Aortic smooth muscle cell (primary cell): ENCODE results near the gene ACP2. TPM values are rescaled to one million over a fixed set of nuclear protein-coding genes. Genes with fewer than 3 reads are reported as not detected.

Source experiments
- total RNA-seq: library from RNA; depleted of rRNA; stranded (reverse); fragments of >200 nt; gene quantifications from 2 replicates; pipeline ENCODE4 v1.2.3, GENCODE V29; 2014

ACP2 gene, protein sequence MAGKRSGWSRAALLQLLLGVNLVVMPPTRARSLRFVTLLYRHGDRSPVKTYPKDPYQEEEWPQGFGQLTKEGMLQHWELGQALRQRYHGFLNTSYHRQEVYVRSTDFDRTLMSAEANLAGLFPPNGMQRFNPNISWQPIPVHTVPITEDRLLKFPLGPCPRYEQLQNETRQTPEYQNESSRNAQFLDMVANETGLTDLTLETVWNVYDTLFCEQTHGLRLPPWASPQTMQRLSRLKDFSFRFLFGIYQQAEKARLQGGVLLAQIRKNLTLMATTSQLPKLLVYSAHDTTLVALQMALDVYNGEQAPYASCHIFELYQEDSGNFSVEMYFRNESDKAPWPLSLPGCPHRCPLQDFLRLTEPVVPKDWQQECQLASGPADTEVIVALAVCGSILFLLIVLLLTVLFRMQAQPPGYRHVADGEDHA
- 22.9 and 23.3 TPM in 2 replicates for total RNA-seq

DNA sequence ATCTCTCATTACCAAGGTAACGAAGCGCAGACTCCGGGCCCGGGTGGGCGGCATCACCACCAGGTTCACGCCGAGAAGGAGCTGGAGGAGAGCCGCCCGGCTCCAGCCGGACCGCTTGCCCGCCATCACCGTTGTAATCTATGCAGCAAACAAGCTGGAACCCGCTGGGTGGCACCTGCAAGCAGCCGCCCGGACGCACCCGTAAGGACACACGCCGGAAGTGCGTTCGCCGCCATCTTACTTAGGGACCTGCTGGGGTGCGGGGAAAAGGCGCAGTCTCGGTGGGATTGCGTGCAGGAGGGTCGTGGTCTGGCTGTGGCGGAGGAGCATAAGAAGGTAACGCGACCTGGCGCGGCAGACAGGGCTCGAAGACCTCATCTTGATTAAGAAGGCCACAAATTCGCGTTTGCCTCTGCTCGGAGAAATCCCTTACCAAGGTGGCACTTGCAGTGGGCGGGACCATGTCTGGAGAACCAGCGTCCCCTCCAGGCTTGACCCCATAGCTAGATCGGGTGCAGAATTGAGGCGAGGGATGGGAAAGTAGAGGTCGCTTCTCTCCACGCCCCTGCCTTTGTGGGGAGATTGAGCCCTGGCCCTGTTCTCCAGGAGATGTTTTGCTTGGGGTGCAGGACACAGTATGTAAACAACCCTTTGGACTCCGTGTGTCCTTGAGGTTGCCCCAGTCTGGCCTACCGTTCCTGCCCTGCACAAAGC lies at the start of gene ACP2:
ACP2 (minus strand) TSS at position 151 of the 714 bp plus-strand sequence; CDS start at position 126, 25 bp downstream.

DNA sequence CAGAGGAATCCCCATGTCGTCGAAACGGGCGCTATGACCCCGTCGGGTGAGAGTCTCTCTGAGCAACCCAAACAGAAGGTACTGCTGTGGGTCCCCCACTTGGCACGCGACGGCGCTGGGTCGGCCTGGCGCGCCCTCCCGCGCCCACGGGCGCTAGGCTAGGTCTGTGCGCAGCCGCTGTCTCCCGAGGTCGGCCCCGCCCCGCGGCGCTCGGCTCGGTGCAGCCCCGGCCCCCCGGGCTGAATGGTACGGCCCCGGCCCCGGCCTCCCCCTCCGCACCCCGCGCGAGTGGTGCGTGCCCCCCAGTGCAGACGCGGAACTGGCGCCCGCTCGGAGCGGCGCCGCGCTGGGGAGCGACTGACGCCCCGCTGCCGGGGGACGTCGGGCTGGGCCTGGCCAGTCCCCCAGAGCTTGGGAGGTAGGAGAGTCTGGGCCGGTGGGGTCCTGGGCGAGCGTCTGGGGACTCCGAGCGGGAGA lies 21.3 kb upstream of the ACP2 start, which contains the start of gene MADD:
MADD (plus strand) TSS at position 305 of the 477 bp plus-strand sequence.

DNA sequence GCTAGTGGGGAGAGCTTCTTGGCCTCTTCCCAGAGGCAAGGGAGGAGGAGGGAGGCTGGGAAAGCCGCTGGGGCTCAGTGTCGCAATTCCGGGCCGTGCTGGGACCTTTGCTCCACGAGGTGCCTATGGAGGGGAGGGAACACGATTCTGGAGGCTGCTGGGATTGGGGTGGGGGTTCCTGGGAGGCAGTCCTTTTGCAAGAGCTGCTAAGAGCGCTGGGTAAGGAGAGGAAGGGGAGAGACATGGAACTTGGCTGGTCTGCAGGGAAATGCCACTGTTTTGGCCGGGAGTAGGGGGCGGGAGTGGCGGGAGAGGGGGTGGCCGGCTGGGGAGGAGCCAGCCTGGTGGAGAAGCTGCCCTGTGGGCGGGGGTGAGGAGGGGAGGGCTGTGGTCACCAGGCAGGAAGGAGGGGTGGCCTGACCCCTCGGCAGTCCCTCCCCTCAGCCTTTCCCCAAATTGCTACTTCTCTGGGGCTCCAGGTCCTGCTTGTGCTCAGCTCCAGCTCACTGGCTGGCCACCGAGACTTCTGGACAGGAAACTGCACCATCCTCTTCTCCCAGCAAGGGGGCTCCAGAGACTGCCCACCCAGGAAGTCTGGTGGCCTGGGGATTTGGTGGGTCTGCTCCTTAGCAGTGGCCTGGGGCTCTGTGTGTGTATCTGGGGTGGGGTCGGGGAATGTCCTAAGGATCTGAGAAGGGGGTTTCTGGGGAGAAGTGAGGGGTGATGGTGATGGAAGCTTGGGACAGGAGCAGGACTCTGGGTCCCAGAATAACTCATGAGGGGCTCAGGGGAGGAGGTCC lies 9.1 kb upstream of the ACP2 start, which contains the start of gene NR1H3:
NR1H3 (plus strand) TSS at position 480 of the 800 bp plus-strand sequence. CDS start 1,221 bp downstream, outside the sequence.

Other genes with a start within 250 kb of the ACP2 start
- 86.1 and 93.0 TPM in 2 replicates for gene ARFGAP2, start 71.9 kb downstream of the ACP2 start, total RNA-seq
- gene PACSIN3, start 62.4 kb downstream of the ACP2 start, total RNA-seq: 25.9 and 29.7 TPM in 2 replicates
- 35.0 and 47.9 TPM in 2 replicates for gene DDB2, start 33.8 kb downstream of the ACP2 start, total RNA-seq
- gene NR1H3, start 9.2 kb upstream of the ACP2 start, total RNA-seq: 12.3 and 20.3 TPM in 2 replicates
- gene MADD, start 21.3 kb upstream of the ACP2 start, total RNA-seq: 15.2 and 15.5 TPM in 2 replicates
- gene MYBPC3, start 103.9 kb upstream of the ACP2 start, total RNA-seq: not detected in 2 replicates
- not detected in 2 replicates for gene SPI1, start 129.7 kb upstream of the ACP2 start, total RNA-seq
- 55.2 and 58.5 TPM in 2 replicates for gene SLC39A13, start 159.8 kb upstream of the ACP2 start, total RNA-seq
- 201 and 249 TPM in 2 replicates for gene PSMC3, start 177.6 kb upstream of the ACP2 start, total RNA-seq
- gene RAPSN, start 200.3 kb upstream of the ACP2 start, total RNA-seq: 0.13 and 0.19 TPM in 2 replicates